Measurements from ENCODE around the gene SMURF1. TPM values are rescaled to one million over a fixed set of nuclear protein-coding genes. Genes with fewer than 3 reads are reported as not detected.

SMURF1 gene
- total and polyA plus RNA-seq, 2 of the 4 experiments (the other 2 are of a cell fraction) = 13.4 to 20.3 TPM

DNA sequence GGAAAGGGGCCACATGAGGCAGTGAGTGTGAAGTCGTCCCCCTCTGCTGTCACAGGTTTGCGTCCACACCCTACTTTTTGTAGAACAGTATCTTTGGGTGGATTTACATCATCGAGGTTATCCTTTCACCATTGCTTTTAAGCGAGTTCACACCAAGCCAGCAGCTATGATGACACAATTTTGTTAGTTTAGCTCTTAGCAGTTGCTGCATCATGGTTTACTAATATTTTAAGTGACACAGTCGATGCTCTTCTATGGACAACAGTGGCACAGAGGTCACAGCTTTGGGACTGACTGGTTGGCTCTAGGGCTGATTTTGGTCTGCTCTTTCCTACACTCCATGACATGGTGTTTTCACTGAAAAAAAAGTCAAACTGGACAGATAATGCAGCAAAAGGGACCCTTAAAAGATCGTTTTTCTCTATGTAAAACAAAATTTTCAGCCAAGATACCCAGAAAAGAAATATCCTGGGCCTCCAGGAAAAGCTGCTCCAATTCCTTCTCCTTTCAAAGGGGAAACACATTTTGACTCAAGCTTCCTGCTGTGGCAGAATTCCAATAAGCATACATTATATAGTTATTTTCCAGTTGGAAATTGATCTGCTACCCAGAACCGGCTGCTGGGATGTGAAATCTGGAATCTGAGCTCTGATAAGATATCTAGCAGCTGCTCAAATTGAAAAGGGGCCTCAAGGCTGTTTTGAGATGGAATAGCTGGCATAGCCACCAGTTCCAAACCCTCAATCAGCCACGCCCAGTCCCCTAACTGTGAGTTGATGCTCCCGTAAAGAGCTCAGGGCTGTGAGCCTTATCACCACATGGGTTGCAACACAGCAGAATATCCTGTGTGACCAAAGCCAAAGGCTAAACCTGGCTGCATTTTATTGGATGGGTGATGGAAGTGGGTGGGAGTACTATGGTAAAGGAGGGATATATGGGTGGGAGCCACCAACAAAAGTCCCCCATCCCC lies 114.2 kb downstream of the SMURF1 start:
- no peak overlapping the region for H2AK5ac ChIP-seq (ENCODE audit: low read depth, low read length)
- no peak overlapping the region for H3K27ac ChIP-seq (ENCODE audit: insufficient read depth, low read length)
- H3K9ac ChIP-seq (ENCODE audit: low read depth, low read length) = no peak overlapping the region
- no peaks in the 10 kb centered on the region for H3K27me3 ChIP-seq (ENCODE audit: control insufficient read depth, insufficient read depth, low read length)
- BruUV-seq (replicated peaks) = TSS peak; percentile 56
- no peak for ATAC-seq (ENCODE audit: low read depth)
- in situ Hi-C loops (cut with MboI; ENCODE audit: low sequenced_read_pairs) = no loop called here
- no peak overlapping the region for H3K4me2 ChIP-seq (ENCODE audit: low read depth, low read length)
- peaks cover 0 to 42% of the 10 kb centered on the region in 2 experiments; a peak in 3 of 4 replicates for H3K79me1 ChIP-seq (ENCODE audit: low read depth in 1 of 2, low read length in 2 of 2)
- DNase-seq = peak; percentile 35
- POLR2A ChIA-PET (ENCODE audit: unreplicated experiment) = no interaction called here
- no peak overlapping the region for H3K23ac ChIP-seq (ENCODE audit: low read depth, low read length)
- H3K36me3 ChIP-seq (ENCODE audit: control insufficient read depth, insufficient read depth, low read length) = peaks cover 63% of the 10 kb centered on the region
- CTCF ChIA-PET = no interaction called here
- no peak overlapping the region for H3K4ac ChIP-seq (ENCODE audit: low read depth, low read length)
- WGBS, 2 experiments (ENCODE audit: extremely low coverage in 2 of 2, insufficient read length in 1 of 2) = 100% methylated on average over 1 of the region's 9 CpGs; no CpG with 5 or more reads in 1 of the 2 experiments
- no peak overlapping the region for H4K5ac ChIP-seq (ENCODE audit: low read depth, low read length)
- intact Hi-C loops (cut with micrococcal nuclease) = no loop called here
- TF ChIP-seq MXI1 (IDR thresholded peaks at IDR 0.05; ENCODE audit: borderline replicate concordance, low read depth, low read length) (no peak), MAFK (IDR thresholded peaks at IDR 0.05; ENCODE audit: low read depth, low read length) (no peak), FOS (IDR thresholded peaks at IDR 0.05; ENCODE audit: low read depth, low read length) (no peak), NFE2L2 (IDR thresholded peaks at IDR 0.05; ENCODE audit: low read depth, low read length) (no peak), SMC3 (IDR thresholded peaks at IDR 0.05; ENCODE audit: low read depth, low read length) (no peak), RFX5 (IDR thresholded peaks at IDR 0.05; ENCODE audit: low read depth, low read length) (no peak), POLR2A (IDR thresholded peaks at IDR 0.05; ENCODE audit: low read depth, low read length) (no peak)
- TF ChIP-seq, protein P1, sequence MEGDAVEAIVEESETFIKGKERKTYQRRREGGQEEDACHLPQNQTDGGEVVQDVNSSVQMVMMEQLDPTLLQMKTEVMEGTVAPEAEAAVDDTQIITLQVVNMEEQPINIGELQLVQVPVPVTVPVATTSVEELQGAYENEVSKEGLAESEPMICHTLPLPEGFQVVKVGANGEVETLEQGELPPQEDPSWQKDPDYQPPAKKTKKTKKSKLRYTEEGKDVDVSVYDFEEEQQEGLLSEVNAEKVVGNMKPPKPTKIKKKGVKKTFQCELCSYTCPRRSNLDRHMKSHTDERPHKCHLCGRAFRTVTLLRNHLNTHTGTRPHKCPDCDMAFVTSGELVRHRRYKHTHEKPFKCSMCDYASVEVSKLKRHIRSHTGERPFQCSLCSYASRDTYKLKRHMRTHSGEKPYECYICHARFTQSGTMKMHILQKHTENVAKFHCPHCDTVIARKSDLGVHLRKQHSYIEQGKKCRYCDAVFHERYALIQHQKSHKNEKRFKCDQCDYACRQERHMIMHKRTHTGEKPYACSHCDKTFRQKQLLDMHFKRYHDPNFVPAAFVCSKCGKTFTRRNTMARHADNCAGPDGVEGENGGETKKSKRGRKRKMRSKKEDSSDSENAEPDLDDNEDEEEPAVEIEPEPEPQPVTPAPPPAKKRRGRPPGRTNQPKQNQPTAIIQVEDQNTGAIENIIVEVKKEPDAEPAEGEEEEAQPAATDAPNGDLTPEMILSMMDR (conservative IDR thresholded peaks at IDR 0.05; ENCODE audit: low read depth, low read length) = no peak
- TF ChIP-seq, protein P2, sequence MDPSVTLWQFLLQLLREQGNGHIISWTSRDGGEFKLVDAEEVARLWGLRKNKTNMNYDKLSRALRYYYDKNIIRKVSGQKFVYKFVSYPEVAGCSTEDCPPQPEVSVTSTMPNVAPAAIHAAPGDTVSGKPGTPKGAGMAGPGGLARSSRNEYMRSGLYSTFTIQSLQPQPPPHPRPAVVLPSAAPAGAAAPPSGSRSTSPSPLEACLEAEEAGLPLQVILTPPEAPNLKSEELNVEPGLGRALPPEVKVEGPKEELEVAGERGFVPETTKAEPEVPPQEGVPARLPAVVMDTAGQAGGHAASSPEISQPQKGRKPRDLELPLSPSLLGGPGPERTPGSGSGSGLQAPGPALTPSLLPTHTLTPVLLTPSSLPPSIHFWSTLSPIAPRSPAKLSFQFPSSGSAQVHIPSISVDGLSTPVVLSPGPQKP (IDR thresholded peaks at IDR 0.05; ENCODE audit: borderline replicate concordance, low read depth, low read length) = no peak
- no peak overlapping the region for H3K18ac ChIP-seq (ENCODE audit: low read depth, low read length)
- H3K56ac ChIP-seq (ENCODE audit: extremely low read depth, insufficient read depth, low read length) = no peak overlapping the region
- dilution Hi-C loops (cut with HindIII; ENCODE audit: low sequenced_read_pairs, unreplicated experiment) = no loop called here
- H2BK15ac ChIP-seq (ENCODE audit: low read depth, low read length) = no peak overlapping the region
- H3K4me1 ChIP-seq (ENCODE audit: control insufficient read depth, insufficient read depth, low read length) = no peaks in the 10 kb centered on the region
- H4K20me1 ChIP-seq (ENCODE audit: insufficient read depth, low read length) = peaks cover 4% of the 10 kb centered on the region; the same call in 1 of the 2 replicates
- H3K9me1 ChIP-seq (ENCODE audit: insufficient read depth, low read length) = peaks cover 4% of the 10 kb centered on the region
- no peak overlapping the region for H2BK120ac ChIP-seq (ENCODE audit: low read depth, low read length)
- no peak overlapping the region for H3K14ac ChIP-seq (replicated peaks; ENCODE audit: low read depth, low read length)
- H2BK5ac ChIP-seq (ENCODE audit: low read depth, low read length, poor library complexity, severe bottlenecking) = no peak overlapping the region
- H2BK20ac ChIP-seq (ENCODE audit: low read depth, low read length) = no peak overlapping the region
- no peak overlapping the region for H3K4me3 ChIP-seq (ENCODE audit: insufficient read depth, low read depth, low read length)
- H2AFZ ChIP-seq (replicated peaks; ENCODE audit: low read length, poor library complexity) = no peak overlapping the region
- H4K91ac ChIP-seq (ENCODE audit: insufficient read depth, low read depth, low read length) = no peak overlapping the region
- no peaks in the 10 kb centered on the region for H3K9me3 ChIP-seq (ENCODE audit: control insufficient read depth, insufficient read depth, low read length)
- no peak overlapping the region for H2AK9ac ChIP-seq (replicated peaks; ENCODE audit: low read depth, low read length, poor library complexity)
- no peak overlapping the region for H4K8ac ChIP-seq (ENCODE audit: low read depth in 2 of 2, low read length in 2 of 2)
